C4-2B (cell line): ENCODE data around the gene LRRTM4.

Experiments used
- CTCF ChIP-seq: fragments of 450-650 bp; conservative IDR thresholded peaks from 2 replicates; pipeline ENCODE4 v1.5.1; 2017; ENCODE audit warnings: mild to moderate bottlenecking
- ZFX ChIP-seq: fragments of 450-650 bp; IDR thresholded peaks from 2 replicates; pipeline ENCODE4 v1.6.1; 2017

- TF ChIP-seq CTCF: no peak
- no peak for TF ChIP-seq ZFX
These were observed 227.7 kb downstream of the LRRTM4 start for GRCh38 chr2:77294474-77294873.
